HCT116 (cell line): Measurements from ENCODE around the gene TAOK3. TPM values are rescaled to one million over a fixed set of nuclear protein-coding genes. Genes with fewer than 3 reads are reported as not detected.

Source experiments
- ATAC-seq: fragments of 200-7000 bp; cut with Tn5 transposase; 2 replicates; pipeline ENCODE4 v1.9.1; 2020; ENCODE audit warnings: mild to moderate bottlenecking, moderate library complexity
- BruUV-seq: library from RNA; stranded (reverse); fragments of 400-500 nt; replicated peaks from 2 replicates; lab custom pipeline; 2021; lab: Mats Ljungman, UMichigan
- CTCF ChIA-PET: fragments of 300-600 bp; sonication (Branson Sonifier 250); formaldehyde crosslinking; loops from one replicate; lab custom pipeline; 2021; ENCODE audit warnings: antibody characterized with exemption; lab: Charles Lee
- POLR2A ChIA-PET: fragments of 300-600, 350-600 bp; sonication (Branson Sonifier 250); formaldehyde crosslinking; loops from one replicate; lab custom pipeline; 2021; ENCODE audit warnings: antibody characterized with exemption; lab: Charles Lee
- RAD21 ChIA-PET, 2 experiments: fragments of 300-600 bp; sonication (Branson Sonifier 250); formaldehyde crosslinking; loops; one replicate each; lab custom pipeline; 2023; ENCODE audit warnings: low total read pairs in 2 of 2; ENCODE audit not compliant: uncharacterized antibody in 2 of 2, unreplicated experiment in 2 of 2, low non-redundant PET in 1 of 2; lab: Charles Lee
- DNase-seq: peaks from one replicate; pipeline ENCODE4 v3.0.0-alpha.2; 2010; ENCODE audit warnings: low read depth, low spot score
- H2AFZ ChIP-seq: fragments of 200-600 bp; shearing (Covaris generic), sonication (generic); 2 replicates; pipeline ENCODE4 v1.6.1; 2017; ENCODE audit warnings: low read depth, mixed run types, mixed read lengths, antibody characterized with exemption, low read length; ENCODE audit not compliant: poor library complexity, severe bottlenecking
- H3K27ac ChIP-seq: 2 replicates; pipeline ENCODE4 v1.5.1; 2012; ENCODE audit warnings: low read depth, low read length
- H3K27me3 ChIP-seq: fragments of 200-600 bp; sonication (generic); 2 replicates; pipeline ENCODE4 v1.6.1; 2016; ENCODE audit warnings: mixed run types, low read length, mixed read lengths; ENCODE audit not compliant: insufficient read depth
- H3K36me3 ChIP-seq, 2 experiments: fragments of 200-500 bp in 1 of 2; fragments of 200-600 bp in 1 of 2; sonication (Bioruptor generic) in 1 of 2; sonication (generic) in 1 of 2; 2 replicates each; pipeline versions ENCODE4 v1.5.1 to v1.6.1; 2014 to 2016; ENCODE audit warnings: low read length in 2 of 2, inconsistent platforms in 1 of 2, mixed read lengths in 1 of 2, mixed run types in 1 of 2; ENCODE audit not compliant: insufficient read depth in 2 of 2, control insufficient read depth in 1 of 2
- H3K4me1 ChIP-seq, 2 experiments: fragments of 200-600 bp in 1 of 2; sonication (generic) in 1 of 2; 2 replicates each; pipeline versions ENCODE4 v1.5.1 to v1.6.1; 2012 to 2017; ENCODE audit warnings: low read length in 2 of 2, inconsistent platforms in 1 of 2, mild to moderate bottlenecking in 1 of 2, mixed read lengths in 1 of 2, mixed run types in 1 of 2, moderate library complexity in 1 of 2; ENCODE audit not compliant: insufficient read depth in 2 of 2, control insufficient read depth in 1 of 2
- H3K4me2 ChIP-seq: fragments of 200-600 bp; sonication (generic); 2 replicates; pipeline ENCODE4 v1.6.1; 2017; ENCODE audit warnings: mixed run types, low read length, mixed read lengths
- H3K4me3 ChIP-seq, 2 experiments: fragments of 200-600 bp in 1 of 2; sonication (generic) in 1 of 2; replicated peaks in 1 of 2; 2 replicates each; pipeline ENCODE4 v1.5.1; 2011 to 2016; ENCODE audit warnings: low read length in 2 of 2, control low read depth in 1 of 2, low read depth in 1 of 2, mild to moderate bottlenecking in 1 of 2, mixed read lengths in 1 of 2, mixed run types in 1 of 2
- H3K79me2 ChIP-seq: fragments of 200-600 bp; sonication (generic); 2 replicates; pipeline ENCODE4 v1.6.1; 2017; ENCODE audit warnings: mild to moderate bottlenecking, mixed run types, low read length, moderate library complexity, mixed read lengths; ENCODE audit not compliant: insufficient read depth
- H3K9ac ChIP-seq: fragments of 200-600 bp; sonication (generic); 2 replicates; pipeline ENCODE4 v1.6.1; 2016; ENCODE audit warnings: low read length, mixed read lengths
- H3K9me2 ChIP-seq: fragments of 200-600 bp; sonication (generic), shearing (Covaris generic); 2 replicates; pipeline ENCODE4 v1.6.1; 2017; ENCODE audit warnings: mixed run types, mild to moderate bottlenecking, moderate library complexity; ENCODE audit not compliant: insufficient read depth
- H3K9me3 ChIP-seq, 2 experiments: fragments of 200-500 bp in 1 of 2; fragments of 200-600 bp in 1 of 2; sonication (Bioruptor generic) in 1 of 2; sonication (generic) in 1 of 2; 2 replicates each; pipeline ENCODE4 v1.6.1; 2014 to 2017; ENCODE audit warnings: low read length in 2 of 2, mixed read lengths in 2 of 2, inconsistent platforms in 1 of 2, low read depth in 1 of 2, mild to moderate bottlenecking in 1 of 2, mixed run types in 1 of 2, moderate library complexity in 1 of 2; ENCODE audit not compliant: control insufficient read depth in 1 of 2, insufficient read depth in 1 of 2
- H4K20me1 ChIP-seq: fragments of 200-600 bp; sonication (generic), shearing (Covaris generic); 2 replicates; pipeline ENCODE4 v1.6.1; 2017; ENCODE audit warnings: mixed run types, mild to moderate bottlenecking, moderate library complexity; ENCODE audit not compliant: insufficient read depth
- CBX3 ChIP-seq: IDR thresholded peaks from 2 replicates; pipeline ENCODE4 v1.6.1; 2012; ENCODE audit warnings: low read depth
- CEBPB ChIP-seq: IDR thresholded peaks from 2 replicates; pipeline ENCODE4 v1.6.1; 2012; ENCODE audit warnings: low read depth
- ELF1 ChIP-seq: IDR thresholded peaks from 2 replicates; pipeline ENCODE4 v1.6.1; 2012; ENCODE audit warnings: low read depth, borderline replicate concordance
- EZH2phosphoT487 ChIP-seq: fragments of 200-600 bp; IDR thresholded peaks from 2 replicates; pipeline ENCODE4 v1.6.1; 2018; ENCODE audit warnings: antibody characterized with exemption, borderline replicate concordance
- JUND ChIP-seq: IDR thresholded peaks from 2 replicates; pipeline ENCODE4 v1.6.1; 2012
- RAD21 ChIP-seq: IDR thresholded peaks from 2 replicates; pipeline ENCODE4 v1.6.1; 2012; ENCODE audit warnings: low read depth, mild to moderate bottlenecking
- REST ChIP-seq: IDR thresholded peaks from 2 replicates; pipeline ENCODE4 v1.6.1; 2012; ENCODE audit warnings: low read depth
- SP1 ChIP-seq: IDR thresholded peaks from 2 replicates; pipeline ENCODE4 v1.6.1; 2012; ENCODE audit warnings: low read depth
- TCF7L2 ChIP-seq: IDR thresholded peaks from 2 replicates; pipeline ENCODE4 v1.7.0; 2011; ENCODE audit warnings: borderline replicate concordance, inconsistent platforms; ENCODE audit not compliant: insufficient read depth, insufficient read length; ENCODE audit errors: extremely low read depth
- YY1 ChIP-seq: IDR thresholded peaks from 2 replicates; pipeline ENCODE4 v1.6.1; 2011; ENCODE audit warnings: low read length, low read depth, moderate library complexity, mild to moderate bottlenecking; ENCODE audit not compliant: insufficient replicate concordance; ENCODE audit errors: extremely low read depth
- ZBTB33 ChIP-seq: IDR thresholded peaks from 2 replicates; pipeline ENCODE4 v1.6.1; 2011; ENCODE audit warnings: mild to moderate bottlenecking, low read length, moderate library complexity; ENCODE audit not compliant: insufficient replicate concordance; ENCODE audit errors: extremely low read depth
- ZFX ChIP-seq: fragments of 450-650 bp; IDR thresholded peaks from 2 replicates; pipeline ENCODE4 v1.6.1; 2017
- ZNF274 ChIP-seq: fragments of 200-500 bp; sonication (Bioruptor generic); IDR thresholded peaks from 2 replicates; pipeline ENCODE4 v1.6.1; 2014; ENCODE audit warnings: mild to moderate bottlenecking, low read depth, low read length, inconsistent platforms
- intact Hi-C: fragments of 100-400 bp; cut with micrococcal nuclease; formaldehyde crosslinking; loops from 2 replicates; pipeline ENCODE4 v1.10.0; 2022
- total RNA-seq: library from RNA; stranded (reverse); gene quantifications from one replicate; pipeline ENCODE4 v1.2.1, GENCODE V29; 2021; ENCODE audit not compliant: unreplicated experiment

The TAOK3 gene
- total RNA-seq, 1 experiment from 2014 or later, result 10.5 TPM

GRCh38 chr12:118318744-118319143, 54.0 kb downstream of the TAOK3 start:
- Histone ChIP-seq H3K79me2 (no peaks in the 10 kb centered on the region), H2AFZ (no peak overlapping the region), H4K20me1 (no peaks in the 10 kb centered on the region), H3K36me3 (no peaks in the 10 kb centered on the region), H3K27ac (no peak overlapping the region), H3K9me2 (no peaks in the 10 kb centered on the region), H3K4me1 (peaks cover 0 to 4% of the 10 kb centered on the region in 2 experiments; a peak in 2 of 4 replicates), H3K4me2 (no peak overlapping the region), H3K9me3 (no peaks in the 10 kb centered on the region), H3K4me3 (no peak overlapping the region), H3K9ac (no peak overlapping the region), H3K27me3 (no peaks in the 10 kb centered on the region)
- intact Hi-C loops, result no loop called here
- CTCF ChIA-PET, result no interaction called here
- POLR2A ChIA-PET, result no interaction called here
- TF ChIP-seq EZH2phosphoT487, result no peak
- no peak for TF ChIP-seq JUND
- TF ChIP-seq CBX3, result no peak
- no peak for TF ChIP-seq ZBTB33
- TF ChIP-seq ZFX, result no peak
- TF ChIP-seq ELF1, result no peak
- TF ChIP-seq TCF7L2, result no peak
- no peak for ATAC-seq
- RAD21 ChIA-PET, result no interaction called here
- no peak for DNase-seq
- BruUV-seq, result no TSS peak

GRCh38 chr12:118317729-118318128, 55.0 kb downstream of the TAOK3 start:
- H3K4me1 ChIP-seq, result peaks cover 0 to under 1% of the 10 kb centered on the region in 2 experiments; a peak in 2 of 4 replicates
- no peaks in the 10 kb centered on the region for H3K9me2 ChIP-seq
- ChIA-PET POLR2A (no interaction called here), RAD21 (no interaction called here), CTCF (no interaction called here)
- no peaks in the 10 kb centered on the region for H3K36me3 ChIP-seq
- no peak overlapping the region for H3K27ac ChIP-seq
- intact Hi-C loops, result no loop called here
- DNase-seq (no peak), ATAC-seq (no peak)
- H3K27me3 ChIP-seq, result no peaks in the 10 kb centered on the region
- no peak overlapping the region for H3K4me2 ChIP-seq
- H3K4me3 ChIP-seq, result no peak overlapping the region
- BruUV-seq, result no TSS peak
- no peaks in the 10 kb centered on the region for H4K20me1 ChIP-seq
- H3K9ac ChIP-seq, result no peak overlapping the region
- H3K79me2 ChIP-seq, result no peaks in the 10 kb centered on the region
- H2AFZ ChIP-seq, result no peak overlapping the region
- no peaks in the 10 kb centered on the region for H3K9me3 ChIP-seq
- no peak for TF ChIP-seq RAD21
- TF ChIP-seq SP1, result no peak
- no peak for TF ChIP-seq EZH2phosphoT487
- TF ChIP-seq REST, result no peak
- TF ChIP-seq ELF1, result no peak
- TF ChIP-seq ZNF274, result no peak
- TF ChIP-seq CEBPB, result no peak
- TF ChIP-seq JUND, result no peak
- TF ChIP-seq ZFX, result no peak
- TF ChIP-seq YY1, result no peak
